ENCODE measurements around the gene XXYLT1. TPM values are rescaled to one million over a fixed set of nuclear protein-coding genes. Genes with fewer than 3 reads are reported as not detected.

Gene XXYLT1, protein sequence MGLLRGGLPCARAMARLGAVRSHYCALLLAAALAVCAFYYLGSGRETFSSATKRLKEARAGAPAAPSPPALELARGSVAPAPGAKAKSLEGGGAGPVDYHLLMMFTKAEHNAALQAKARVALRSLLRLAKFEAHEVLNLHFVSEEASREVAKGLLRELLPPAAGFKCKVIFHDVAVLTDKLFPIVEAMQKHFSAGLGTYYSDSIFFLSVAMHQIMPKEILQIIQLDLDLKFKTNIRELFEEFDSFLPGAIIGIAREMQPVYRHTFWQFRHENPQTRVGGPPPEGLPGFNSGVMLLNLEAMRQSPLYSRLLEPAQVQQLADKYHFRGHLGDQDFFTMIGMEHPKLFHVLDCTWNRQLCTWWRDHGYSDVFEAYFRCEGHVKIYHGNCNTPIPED
- total RNA-seq (2022; extraction: Qiagen RNA extraction), result 10.6 to 13.1 TPM (median 12.4 TPM) in 5 replicates

DNA sequence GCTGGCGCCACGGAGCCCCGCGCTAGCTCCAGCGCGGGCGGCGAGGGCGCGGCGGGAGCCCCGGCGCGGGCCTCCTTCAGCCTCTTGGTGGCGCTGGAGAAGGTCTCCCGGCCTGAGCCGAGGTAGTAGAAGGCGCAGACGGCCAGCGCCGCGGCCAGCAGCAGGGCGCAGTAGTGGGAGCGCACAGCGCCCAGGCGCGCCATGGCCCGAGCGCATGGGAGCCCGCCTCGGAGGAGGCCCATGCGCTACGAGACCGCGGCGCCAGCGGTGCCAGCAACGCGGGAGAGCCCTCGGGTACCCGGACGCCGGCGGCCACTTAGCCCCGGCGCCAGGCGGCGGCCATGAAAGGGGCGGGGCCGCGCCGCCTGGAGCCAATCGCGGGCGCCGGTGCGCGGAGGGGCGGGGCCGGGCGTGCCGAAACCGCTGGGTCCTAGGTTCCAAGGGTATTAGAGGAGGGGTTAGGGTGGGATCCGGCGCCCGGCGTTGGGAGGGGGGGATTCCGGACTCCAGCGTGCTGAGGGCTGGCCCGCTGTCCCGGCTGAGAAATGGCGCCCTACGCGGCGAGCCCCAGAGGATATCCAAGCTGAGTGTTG lies at the start of gene XXYLT1:
XXYLT1 (minus strand) TSS at position 343 of the 593 bp plus-strand sequence; CDS start at position 242, 101 bp downstream.

Other genes starting within 250 kb of the XXYLT1 start
- gene ACAP2, start 171.9 kb upstream of the XXYLT1 start, total RNA-seq (2022; extraction: Qiagen RNA extraction), result 4.9 to 9.4 TPM (median 8.2 TPM) in 5 replicates